ENCODE data around the gene ARHGAP5.

The ARHGAP5 gene

GRCh38 chr14:32190673-32191072 is 113.6 kb downstream of the ARHGAP5 start:
- DNase-seq: no peak

- no peak for DNase-seq
Measured at GRCh38 chr14:32192712-32193373, 115.7 kb downstream of the ARHGAP5 start.

GRCh38 chr14:32193532-32193931 is 116.4 kb downstream of the ARHGAP5 start:
- DNase-seq: no peak

GRCh38 chr14:32195636-32196035 is 118.5 kb downstream of the ARHGAP5 start:
- no peak for DNase-seq

- no peak for DNase-seq
Measured at GRCh38 chr14:32197919-32198318, 120.8 kb downstream of the ARHGAP5 start.

- no peak for DNase-seq
Measured at GRCh38 chr14:32200368-32201192, 123.5 kb downstream of the ARHGAP5 start.

- DNase-seq: peak; percentile 65 to 66
Measured at GRCh38 chr14:32201193-32201815, 124.2 kb downstream of the ARHGAP5 start.

- DNase-seq: peak in 1 of 2 donors; percentile 33
Measured at GRCh38 chr14:32201816-32202490, 124.8 kb downstream of the ARHGAP5 start, which contains the start of gene RNU6-7. TSS of gene RNU6-7 (plus strand) at chr14:32202045.

GRCh38 chr14:32202491-32202997 is 125.4 kb downstream of the ARHGAP5 start:
- DNase-seq: no peak

- peak; percentile 75 to 76 for DNase-seq
Measured at GRCh38 chr14:32202998-32203882, 126.1 kb downstream of the ARHGAP5 start, which contains the start of gene RNU6-8. TSS of gene RNU6-8 (minus strand) at chr14:32203269.

GRCh38 chr14:32203928-32204357 is 126.8 kb downstream of the ARHGAP5 start:
- no peak for DNase-seq

- no peak for DNase-seq
Measured at GRCh38 chr14:32205554-32205953, 128.4 kb downstream of the ARHGAP5 start.

- no peak for DNase-seq
Measured at GRCh38 chr14:32205984-32206383, 128.9 kb downstream of the ARHGAP5 start.

GRCh38 chr14:32206552-32206951 is 129.4 kb downstream of the ARHGAP5 start:
- DNase-seq: no peak

GRCh38 chr14:32208490-32208889 is 131.4 kb downstream of the ARHGAP5 start:
- no peak for DNase-seq
